ENCODE data around the gene INF2. TPM values are rescaled to one million over a fixed set of nuclear protein-coding genes. Genes with fewer than 3 reads are reported as not detected.

Gene INF2
- total and polyA plus RNA-seq, 5 experiments from 2014 or later: 1.8 to 121 (median 7.6) TPM

GRCh38 chr14:104766256-104766862, 76.9 kb downstream of the INF2 start:
- H3K4me1 Mint-ChIP-seq: peaks cover 0 to 11% (median 6%) of the 10 kb centered on the region in 4 donors
- H3K27ac Mint-ChIP-seq: peak overlapping the region in 2 of 10 donors; percentile 11 to 39
- DNase-seq: no peak
- ATAC-seq: no peak
- H3K9me3 Mint-ChIP-seq: peaks cover 0 to 2% (median 0%) of the 10 kb centered on the region in 9 donors
- H3K4me3 Mint-ChIP-seq: no peak overlapping the region
- peaks cover 6 to 22% (median 13%) of the 10 kb centered on the region in 3 donors for H3K36me3 Mint-ChIP-seq
- POLR2A ChIA-PET: interaction anchor here (0.8 to 1.0 kb wide), 2 partner anchors 13 to 60 kb away, joined by 3 read pairs; no protein-coding TSS in a partner anchor
- H3K27me3 Mint-ChIP-seq: no peaks in the 10 kb centered on the region

DNA sequence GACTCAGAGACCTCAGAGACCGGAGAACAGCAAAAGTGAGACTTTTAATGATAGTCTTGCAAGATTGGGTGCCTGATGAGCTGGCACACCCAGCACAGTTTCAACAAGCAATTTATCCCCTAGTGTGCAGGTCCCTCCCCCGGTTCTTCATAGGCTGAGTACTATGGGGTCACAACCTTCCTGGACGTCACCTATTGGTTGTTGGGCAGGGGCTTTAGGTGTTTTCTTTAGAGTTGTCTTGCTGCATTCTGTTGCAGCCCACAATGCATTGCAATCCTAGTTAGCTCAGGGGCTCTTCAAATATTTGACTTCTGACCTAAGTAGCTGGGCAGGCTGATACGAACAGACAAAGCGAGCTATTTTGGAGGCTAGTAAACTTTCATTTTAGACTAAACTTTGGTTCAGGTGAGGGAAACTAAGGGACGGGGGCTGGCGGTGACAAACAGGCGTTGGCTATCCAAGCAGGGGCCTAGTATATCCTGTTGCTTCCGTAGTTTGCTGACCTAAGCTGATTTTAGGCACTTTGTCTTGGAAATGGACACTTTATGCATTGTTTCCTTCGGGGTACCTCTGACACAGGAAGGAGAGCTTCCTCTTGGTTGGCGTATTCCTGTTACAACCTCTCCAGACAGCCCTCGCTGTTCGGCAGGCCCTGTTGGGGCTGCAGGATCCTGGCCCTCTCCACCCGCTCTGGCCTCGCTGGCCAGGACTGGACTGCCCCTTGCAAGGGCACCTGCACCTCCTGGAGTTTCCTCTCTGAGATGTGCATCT, 77.6 kb downstream of the INF2 start:
- ATAC-seq (no peak), DNase-seq (no peak)
- Mint-ChIP-seq H3K4me1 (peaks cover 0 to 10% (median 5%) of the 10 kb centered on the region in 4 donors), H3K4me3 (no peak overlapping the region), H3K36me3 (peaks cover 4 to 21% (median 16%) of the 10 kb centered on the region in 3 donors), H3K27me3 (no peaks in the 10 kb centered on the region), H3K27ac (no peak overlapping the region), H3K9me3 (peaks cover 0 to 2% (median 0%) of the 10 kb centered on the region in 9 donors)
- POLR2A ChIA-PET: interaction anchor here (0.7 to 1.5 kb wide), 4 partner anchors 8 to 60 kb away, joined by 3 read pairs; no protein-coding TSS in a partner anchor

DNA sequence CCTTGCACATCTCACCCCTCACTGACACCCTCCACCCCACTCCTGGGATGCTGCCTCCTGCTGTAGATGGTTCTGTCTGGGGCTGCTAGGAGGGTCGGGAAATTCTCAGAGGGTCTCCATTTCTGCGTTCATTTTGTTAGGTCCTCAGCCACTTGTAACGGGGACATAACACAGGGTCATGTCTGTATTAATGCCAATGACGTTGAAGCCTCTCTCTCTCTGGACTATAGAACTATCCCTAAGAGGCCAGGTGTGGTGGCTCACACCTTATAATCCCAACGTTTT, 78.2 kb downstream of the INF2 start:
- Mint-ChIP-seq H3K27ac (no peak overlapping the region), H3K36me3 (peaks cover 0 to 18% (median 15%) of the 10 kb centered on the region in 3 donors), H3K4me3 (no peak overlapping the region), H3K9me3 (peaks cover 0 to 2% (median 0%) of the 10 kb centered on the region in 9 donors), H3K4me1 (peaks cover 0 to 10% (median 5%) of the 10 kb centered on the region in 4 donors), H3K27me3 (no peaks in the 10 kb centered on the region)
- POLR2A ChIA-PET: interaction anchor here (0.7 to 1.5 kb wide), 3 partner anchors 9 to 25 kb away, joined by 3 read pairs; no protein-coding TSS in a partner anchor
- ATAC-seq (no peak), DNase-seq (no peak)

GRCh38 chr14:104768437-104769323, 79.3 kb downstream of the INF2 start:
- Mint-ChIP-seq H3K36me3 (peaks cover 0 to 17% (median 16%) of the 10 kb centered on the region in 3 donors), H3K9me3 (peaks cover 0 to 2% (median 0%) of the 10 kb centered on the region in 9 donors), H3K4me1 (peaks cover 0 to 10% (median 5%) of the 10 kb centered on the region in 4 donors), H3K4me3 (no peak overlapping the region), H3K27ac (peak overlapping the region in 2 of 10 donors; percentile 33 to 80), H3K27me3 (no peaks in the 10 kb centered on the region)
- DNase-seq (peak; percentile 77 to 93 (median 90)), ATAC-seq (peak; percentile 97 to 98)
- POLR2A ChIA-PET: interaction anchor here (1.5 to 1.7 kb wide), 3 partner anchors 10 to 57 kb away, joined by 3 to 21 read pairs (median 10); partner anchors contain the start of gene ZBTB42

- Mint-ChIP-seq H3K4me3 (no peak overlapping the region), H3K36me3 (peaks cover 0 to 17% (median 12%) of the 10 kb centered on the region in 3 donors), H3K27ac (peak overlapping the region in 1 of 10 donors; percentile 38), H3K4me1 (peaks cover 0 to 10% (median 5%) of the 10 kb centered on the region in 4 donors), H3K27me3 (no peaks in the 10 kb centered on the region), H3K9me3 (peaks cover 0 to 2% (median 0%) of the 10 kb centered on the region in 9 donors)
- DNase-seq (no peak), ATAC-seq (no peak)
- POLR2A ChIA-PET: interaction anchor here (1.5 to 1.7 kb wide), 2 partner anchors 31 to 57 kb away, joined by 10 to 21 read pairs; partner anchors contain the start of gene ZBTB42
Measured at GRCh38 chr14:104769324-104770071, 80.1 kb downstream of the INF2 start.

GRCh38 chr14:104770072-104770579, 80.7 kb downstream of the INF2 start:
- POLR2A ChIA-PET: interaction anchor here (2.7 kb wide), 1 partner anchor 56 kb away, joined by 9 read pairs; no protein-coding TSS in a partner anchor
- ATAC-seq (no peak), DNase-seq (no peak)
- Mint-ChIP-seq H3K9me3 (peaks cover 0 to 2% (median 0%) of the 10 kb centered on the region in 9 donors), H3K27me3 (no peaks in the 10 kb centered on the region), H3K4me1 (peaks cover 0 to 10% (median 5%) of the 10 kb centered on the region in 4 donors), H3K36me3 (peaks cover 0 to 17% (median 12%) of the 10 kb centered on the region in 3 donors), H3K4me3 (no peak overlapping the region), H3K27ac (peak overlapping the region in 1 of 10 donors; percentile 43)

GRCh38 chr14:104770851-104771272, 81.4 kb downstream of the INF2 start:
- Mint-ChIP-seq H3K9me3 (peaks cover 0 to 2% (median 0%) of the 10 kb centered on the region in 9 donors), H3K27me3 (no peaks in the 10 kb centered on the region), H3K4me1 (peaks cover 0 to 10% (median 5%) of the 10 kb centered on the region in 4 donors), H3K27ac (peak overlapping the region in 4 of 10 donors; percentile 5 to 73 (median 29)), H3K4me3 (no peak overlapping the region), H3K36me3 (peaks cover 0 to 17% (median 12%) of the 10 kb centered on the region in 3 donors)
- ATAC-seq (no peak), DNase-seq (peak in 1 of 10 donors; percentile 13)
- POLR2A ChIA-PET: interaction anchor here (1.3 to 2.7 kb wide), 2 partner anchors 14 to 55 kb away, joined by 4 to 9 read pairs; no protein-coding TSS in a partner anchor

DNA sequence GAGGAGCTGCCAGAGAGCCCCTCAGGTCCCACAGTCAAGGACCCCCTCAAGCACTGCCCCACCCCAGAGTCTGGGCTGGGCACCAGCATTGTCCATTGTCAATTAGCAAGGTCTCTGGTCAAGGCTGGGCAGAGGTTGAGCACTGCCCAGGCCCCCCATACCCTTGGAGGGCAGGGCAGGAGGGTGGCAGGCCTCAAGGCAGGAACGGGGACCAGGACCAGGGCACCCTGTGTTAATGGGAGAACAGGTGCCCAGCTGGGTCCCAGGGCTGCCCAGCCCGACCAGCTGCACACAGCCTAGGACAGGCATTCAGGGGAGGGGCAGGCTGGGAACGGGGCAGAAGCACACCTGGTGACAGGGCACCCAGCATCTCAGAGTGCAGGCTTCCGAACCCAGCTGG, 82.0 kb downstream of the INF2 start:
- Mint-ChIP-seq H3K36me3 (peaks cover 0 to 17% (median 16%) of the 10 kb centered on the region in 3 donors), H3K27me3 (no peaks in the 10 kb centered on the region), H3K27ac (peak overlapping the region in 1 of 10 donors; percentile 43), H3K4me1 (peaks cover 0 to 10% (median 5%) of the 10 kb centered on the region in 4 donors), H3K9me3 (peaks cover 0 to 2% (median 0%) of the 10 kb centered on the region in 9 donors), H3K4me3 (no peak overlapping the region)
- POLR2A ChIA-PET: interaction anchor here (1.3 to 2.7 kb wide), 2 partner anchors 14 to 55 kb away, joined by 4 to 9 read pairs; no protein-coding TSS in a partner anchor
- no peak for DNase-seq
- ATAC-seq: no peak

Small RNAs within 50 kb of the gene (microRNA-seq; reads per million reads assigned to microRNA genes)
- gene MIR4710 (ENCODE audit: borderline microRNAs expressed): not detected

Other genes starting within 250 kb of the INF2 start
- gene C14orf180, start 109.9 kb upstream of the INF2 start, total RNA-seq: not detected
- gene C14orf180, start 109.9 kb upstream of the INF2 start, polyA plus RNA-seq: not detected
- not detected for gene TMEM179, start 84.8 kb upstream of the INF2 start, total RNA-seq
- gene TMEM179, start 84.8 kb upstream of the INF2 start, polyA plus RNA-seq: not detected
- gene ADSS1, start 34.6 kb downstream of the INF2 start, total RNA-seq: 1 to 10 TPM; 5.1 to 5.5 TPM
- 1 to 10 TPM in 2 of 3 donors, under 1 TPM in 1; 0.61 to 3.1 (median 1.4) TPM for gene ADSS1, start 34.6 kb downstream of the INF2 start, polyA plus RNA-seq
- 10 to 100 TPM; 75.4 to 82.5 TPM for gene SIVA1, start 63.5 kb downstream of the INF2 start, total RNA-seq
- 100 to 1,000 TPM; 248 to 297 (median 283) TPM for gene SIVA1, start 63.5 kb downstream of the INF2 start, polyA plus RNA-seq
- 10 to 100 TPM; 88.9 to 95.7 TPM for gene AKT1, start 106.1 kb downstream of the INF2 start, total RNA-seq
- gene AKT1, start 106.1 kb downstream of the INF2 start, polyA plus RNA-seq: 10 to 100 TPM in 2 of 3 donors, 1 to 10 TPM in 1; 8.9 to 33.4 (median 23.1) TPM
- 1 to 10 TPM; 8.6 to 9.6 TPM for gene ZBTB42, start 111.5 kb downstream of the INF2 start, total RNA-seq
- gene ZBTB42, start 111.5 kb downstream of the INF2 start, polyA plus RNA-seq: 1 to 10 TPM; 1.0 to 1.8 (median 1.6) TPM
- gene CEP170B, start 175.7 kb downstream of the INF2 start, total RNA-seq: 1 to 10 TPM; 4.6 to 4.8 TPM
- under 1 TPM in 2 of 3 donors, not detected in 1; 0.03 to 0.05 TPM for gene CEP170B, start 175.7 kb downstream of the INF2 start, polyA plus RNA-seq
- 1 to 10 TPM; 1.2 to 2.2 TPM for gene PLD4, start 235.3 kb downstream of the INF2 start, total RNA-seq
- gene PLD4, start 235.3 kb downstream of the INF2 start, polyA plus RNA-seq: under 1 TPM in 2 of 3 donors, not detected in 1; 0.08 to 0.13 TPM